Neural cell (in vitro differentiated cells): ENCODE data around the gene SLITRK5. TPM values are rescaled to one million over a fixed set of nuclear protein-coding genes. Genes with fewer than 3 reads are reported as not detected.

Experiments used
- H2AFZ ChIP-seq: fragments of 200-600, 300-800 bp; sonication (generic), shearing (Covaris generic); 2 replicates; pipeline ENCODE4 v1.6.0; 2014; ENCODE audit warnings: low read depth, mild to moderate bottlenecking, antibody characterized with exemption, low read length, moderate library complexity
- H3F3A ChIP-seq: fragments of 200-600 bp; shearing (Covaris generic); 2 replicates; pipeline ENCODE4 v1.6.1; 2016; ENCODE audit warnings: mild to moderate bottlenecking, moderate library complexity, mixed read lengths, antibody characterized with exemption, low read length; ENCODE audit not compliant: insufficient read depth, poor library complexity, severe bottlenecking
- H3K27ac ChIP-seq: fragments of 200-600, 300-800 bp; sonication (generic), shearing (Covaris generic); 2 replicates; pipeline ENCODE4 v1.5.1; 2014; ENCODE audit warnings: mild to moderate bottlenecking, low read length, moderate library complexity
- H3K27me3 ChIP-seq: fragments of 300-800, 200-600 bp; sonication (generic), shearing (Covaris generic); 2 replicates; pipeline ENCODE4 v1.6.0; 2014; ENCODE audit warnings: mild to moderate bottlenecking, low read depth, low read length, moderate library complexity; ENCODE audit not compliant: insufficient read depth
- H3K36me3 ChIP-seq: fragments of 300-800, 200-600 bp; sonication (generic), shearing (Covaris generic); 2 replicates; pipeline ENCODE4 v1.5.1; 2014; ENCODE audit warnings: mild to moderate bottlenecking, antibody characterized with exemption, low read length, moderate library complexity; ENCODE audit not compliant: insufficient read depth
- H3K4me2 ChIP-seq: fragments of 300-800, 200-600 bp; sonication (generic), shearing (Covaris generic); 2 replicates; pipeline ENCODE4 v1.6.0; 2014; ENCODE audit warnings: mild to moderate bottlenecking, low read length
- H3K4me3 ChIP-seq: fragments of 300-800, 200-600 bp; sonication (generic), shearing (Covaris generic); 2 replicates; pipeline ENCODE4 v1.5.1; 2014; ENCODE audit warnings: mild to moderate bottlenecking, low read length, moderate library complexity
- H3K79me2 ChIP-seq: fragments of 200-600 bp; shearing (Covaris generic); replicated peaks from 2 replicates; pipeline ENCODE4 v1.6.0; 2014; ENCODE audit warnings: mild to moderate bottlenecking, low read length, moderate library complexity; ENCODE audit not compliant: insufficient read depth
- H3K9ac ChIP-seq: fragments of 300-800, 200-600 bp; sonication (generic), shearing (Covaris generic); 2 replicates; pipeline ENCODE4 v1.6.1; 2016; ENCODE audit warnings: mild to moderate bottlenecking, low read length, mixed read lengths
- H3K9me2 ChIP-seq: fragments of 200-600 bp; shearing (Covaris generic); 2 replicates; pipeline ENCODE4 v1.6.1; 2016; ENCODE audit warnings: mild to moderate bottlenecking, low read length, mixed read lengths; ENCODE audit not compliant: insufficient read depth
- H3K9me3 ChIP-seq: fragments of 200-600, 300-800 bp; sonication (generic), shearing (Covaris generic); 2 replicates; pipeline ENCODE4 v1.6.1; 2016; ENCODE audit warnings: mild to moderate bottlenecking, mixed run types, low read length, moderate library complexity, mixed read lengths
- H4K20me1 ChIP-seq: fragments of 200-600 bp; shearing (Covaris generic); 2 replicates; pipeline ENCODE4 v1.6.1; 2016; ENCODE audit warnings: mild to moderate bottlenecking, mixed run types; ENCODE audit not compliant: insufficient read depth
- EP300 ChIP-seq: fragments of 450-650 bp; conservative IDR thresholded peaks from 2 replicates; pipeline ENCODE4 v1.6.1; 2014; ENCODE audit warnings: antibody characterized with exemption, mild to moderate bottlenecking, moderate library complexity; ENCODE audit not compliant: poor library complexity, severe bottlenecking
- EZH2 ChIP-seq: fragments of 200-600, 300-800 bp; shearing (Covaris generic), sonication (generic); IDR thresholded peaks from 2 replicates; pipeline ENCODE4 v1.6.1; 2014; ENCODE audit warnings: antibody characterized with exemption, low read length, borderline replicate concordance, mild to moderate bottlenecking; ENCODE audit not compliant: insufficient read depth, poor library complexity, severe bottlenecking
- MXI1 ChIP-seq: fragments of 450-650 bp; conservative IDR thresholded peaks from 2 replicates; pipeline ENCODE4 v1.6.1; 2014; ENCODE audit warnings: antibody characterized with exemption, mild to moderate bottlenecking; ENCODE audit not compliant: poor library complexity, severe bottlenecking
- POLR2AphosphoS5 ChIP-seq: IDR thresholded peaks from 2 replicates; pipeline ENCODE4 v1.6.1; 2012
- RAD21 ChIP-seq: fragments of 450-650 bp; conservative IDR thresholded peaks from 2 replicates; pipeline ENCODE4 v1.6.1; 2014; ENCODE audit warnings: antibody characterized with exemption, mild to moderate bottlenecking, moderate library complexity
- SMC3 ChIP-seq: fragments of 450-650 bp; conservative IDR thresholded peaks from 2 replicates; pipeline ENCODE4 v1.6.1; 2014; ENCODE audit warnings: antibody characterized with exemption, mild to moderate bottlenecking, moderate library complexity; ENCODE audit not compliant: poor library complexity
- TAF1 ChIP-seq: IDR thresholded peaks from 2 replicates; pipeline ENCODE4 v1.6.1; 2012; ENCODE audit warnings: low read depth
- polyA plus RNA-seq: library from polyadenylated mRNA; depleted of rRNA; stranded (reverse); fragments of >200 nt; gene quantifications from 2 replicates; pipeline ENCODE4 v1.2.3, GENCODE V29; 2014
- TF ChIP-seq, protein P1 (sequence below): fragments of 450-650 bp; IDR thresholded peaks from 2 replicates; pipeline ENCODE4 v1.5.1; 2014; ENCODE audit warnings: antibody characterized with exemption, mild to moderate bottlenecking, moderate library complexity; ENCODE audit not compliant: poor library complexity, severe bottlenecking
- TF ChIP-seq, protein P2 (sequence below): IDR thresholded peaks from 2 replicates; pipeline ENCODE4 v1.6.1; 2012; ENCODE audit warnings: borderline replicate concordance

The SLITRK5 gene
- polyA plus RNA-seq, 1 donor from 2014 or later = 4.3 TPM

DNA sequence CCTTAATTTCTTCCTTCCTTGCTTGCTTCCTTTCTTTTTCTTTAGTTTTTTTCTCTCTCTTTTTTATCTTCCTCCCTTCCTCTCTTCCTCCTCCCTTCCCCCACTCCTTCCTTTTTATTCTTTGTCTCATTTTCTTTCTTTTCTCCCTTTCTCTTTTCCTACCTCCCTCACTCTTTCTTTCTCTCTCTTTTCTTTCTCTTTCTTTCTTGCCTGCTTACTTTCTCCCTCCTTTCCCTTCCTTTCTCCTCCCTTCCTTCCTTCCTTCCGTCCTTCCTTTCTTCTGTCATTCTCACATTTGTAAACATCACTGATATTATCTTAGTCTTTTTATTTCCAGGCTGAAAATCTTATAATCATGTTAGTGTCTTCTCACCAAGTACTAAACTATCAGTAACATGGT is 38.8 kb downstream of the SLITRK5 start:
- Histone ChIP-seq H3K36me3 (no peaks in the 10 kb centered on the region), H3K27ac (no peak overlapping the region), H3K27me3 (no peaks in the 10 kb centered on the region), H3K79me2 (no peaks in the 10 kb centered on the region), H3F3A (no peaks in the 10 kb centered on the region), H2AFZ (no peak overlapping the region), H3K9me3 (no peaks in the 10 kb centered on the region), H3K9me2 (no peaks in the 10 kb centered on the region), H3K4me2 (no peak overlapping the region), H3K4me3 (no peak overlapping the region), H3K9ac (no peak overlapping the region), H4K20me1 (no peaks in the 10 kb centered on the region)
- TF ChIP-seq, protein P1, sequence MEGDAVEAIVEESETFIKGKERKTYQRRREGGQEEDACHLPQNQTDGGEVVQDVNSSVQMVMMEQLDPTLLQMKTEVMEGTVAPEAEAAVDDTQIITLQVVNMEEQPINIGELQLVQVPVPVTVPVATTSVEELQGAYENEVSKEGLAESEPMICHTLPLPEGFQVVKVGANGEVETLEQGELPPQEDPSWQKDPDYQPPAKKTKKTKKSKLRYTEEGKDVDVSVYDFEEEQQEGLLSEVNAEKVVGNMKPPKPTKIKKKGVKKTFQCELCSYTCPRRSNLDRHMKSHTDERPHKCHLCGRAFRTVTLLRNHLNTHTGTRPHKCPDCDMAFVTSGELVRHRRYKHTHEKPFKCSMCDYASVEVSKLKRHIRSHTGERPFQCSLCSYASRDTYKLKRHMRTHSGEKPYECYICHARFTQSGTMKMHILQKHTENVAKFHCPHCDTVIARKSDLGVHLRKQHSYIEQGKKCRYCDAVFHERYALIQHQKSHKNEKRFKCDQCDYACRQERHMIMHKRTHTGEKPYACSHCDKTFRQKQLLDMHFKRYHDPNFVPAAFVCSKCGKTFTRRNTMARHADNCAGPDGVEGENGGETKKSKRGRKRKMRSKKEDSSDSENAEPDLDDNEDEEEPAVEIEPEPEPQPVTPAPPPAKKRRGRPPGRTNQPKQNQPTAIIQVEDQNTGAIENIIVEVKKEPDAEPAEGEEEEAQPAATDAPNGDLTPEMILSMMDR = no peak
- TF ChIP-seq POLR2AphosphoS5 (no peak), EZH2 (no peak), MXI1 (no peak), EP300 (no peak)
- TF ChIP-seq, protein P2, sequence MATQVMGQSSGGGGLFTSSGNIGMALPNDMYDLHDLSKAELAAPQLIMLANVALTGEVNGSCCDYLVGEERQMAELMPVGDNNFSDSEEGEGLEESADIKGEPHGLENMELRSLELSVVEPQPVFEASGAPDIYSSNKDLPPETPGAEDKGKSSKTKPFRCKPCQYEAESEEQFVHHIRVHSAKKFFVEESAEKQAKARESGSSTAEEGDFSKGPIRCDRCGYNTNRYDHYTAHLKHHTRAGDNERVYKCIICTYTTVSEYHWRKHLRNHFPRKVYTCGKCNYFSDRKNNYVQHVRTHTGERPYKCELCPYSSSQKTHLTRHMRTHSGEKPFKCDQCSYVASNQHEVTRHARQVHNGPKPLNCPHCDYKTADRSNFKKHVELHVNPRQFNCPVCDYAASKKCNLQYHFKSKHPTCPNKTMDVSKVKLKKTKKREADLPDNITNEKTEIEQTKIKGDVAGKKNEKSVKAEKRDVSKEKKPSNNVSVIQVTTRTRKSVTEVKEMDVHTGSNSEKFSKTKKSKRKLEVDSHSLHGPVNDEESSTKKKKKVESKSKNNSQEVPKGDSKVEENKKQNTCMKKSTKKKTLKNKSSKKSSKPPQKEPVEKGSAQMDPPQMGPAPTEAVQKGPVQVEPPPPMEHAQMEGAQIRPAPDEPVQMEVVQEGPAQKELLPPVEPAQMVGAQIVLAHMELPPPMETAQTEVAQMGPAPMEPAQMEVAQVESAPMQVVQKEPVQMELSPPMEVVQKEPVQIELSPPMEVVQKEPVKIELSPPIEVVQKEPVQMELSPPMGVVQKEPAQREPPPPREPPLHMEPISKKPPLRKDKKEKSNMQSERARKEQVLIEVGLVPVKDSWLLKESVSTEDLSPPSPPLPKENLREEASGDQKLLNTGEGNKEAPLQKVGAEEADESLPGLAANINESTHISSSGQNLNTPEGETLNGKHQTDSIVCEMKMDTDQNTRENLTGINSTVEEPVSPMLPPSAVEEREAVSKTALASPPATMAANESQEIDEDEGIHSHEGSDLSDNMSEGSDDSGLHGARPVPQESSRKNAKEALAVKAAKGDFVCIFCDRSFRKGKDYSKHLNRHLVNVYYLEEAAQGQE = no peak

DNA sequence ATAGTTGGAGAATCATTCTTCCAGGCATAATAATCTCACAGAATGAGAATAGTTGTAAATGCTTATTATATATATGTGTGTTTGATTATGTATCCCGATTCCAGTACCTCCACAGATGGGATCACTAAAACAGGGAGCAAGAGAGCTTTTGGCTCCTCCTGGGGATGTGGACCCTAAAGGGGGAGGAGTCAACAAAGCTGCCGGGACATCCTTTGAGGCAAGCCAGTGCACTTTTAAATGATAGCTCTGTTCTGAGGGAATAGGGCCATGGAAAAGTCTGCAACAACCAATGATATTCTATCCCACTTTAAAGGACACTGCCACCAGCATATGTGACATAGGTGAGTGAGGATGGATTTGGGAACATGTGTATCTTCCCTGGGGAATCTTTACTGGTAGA is 40.8 kb downstream of the SLITRK5 start:
- Histone ChIP-seq H3K27me3 (no peaks in the 10 kb centered on the region), H3K36me3 (no peaks in the 10 kb centered on the region), H3F3A (no peaks in the 10 kb centered on the region), H2AFZ (no peak overlapping the region), H3K79me2 (no peaks in the 10 kb centered on the region), H3K9me3 (no peaks in the 10 kb centered on the region), H3K27ac (no peak overlapping the region), H3K4me2 (no peak overlapping the region), H3K9me2 (no peaks in the 10 kb centered on the region), H3K9ac (no peak overlapping the region), H4K20me1 (no peaks in the 10 kb centered on the region), H3K4me3 (no peak overlapping the region)
- TF ChIP-seq TAF1 = no peak
- TF ChIP-seq, protein P2 = no peak
- TF ChIP-seq, protein P1 = no peak
- no peak for TF ChIP-seq EZH2
- TF ChIP-seq EP300 = no peak
- TF ChIP-seq POLR2AphosphoS5 = no peak
- TF ChIP-seq MXI1 = no peak
- no peak for TF ChIP-seq RAD21
- no peak for TF ChIP-seq SMC3
